OCI-LY7 (cell line): ENCODE data around the gene CARD11. TPM values are rescaled to one million over a fixed set of nuclear protein-coding genes. Genes with fewer than 3 reads are reported as not detected.

Experiments used
- BruUV-seq: library from RNA; stranded (reverse); fragments of 400-500 nt; replicated peaks from 2 replicates; lab custom pipeline; 2021; lab: Mats Ljungman, UMichigan
- CTCF ChIA-PET: fragments of 300-600 bp; sonication (Branson Sonifier 250); formaldehyde crosslinking; loops from one replicate; lab custom pipeline; 2022; ENCODE audit warnings: antibody characterized with exemption; ENCODE audit not compliant: unreplicated experiment; lab: Charles Lee
- POLR2A ChIA-PET: fragments of 300-600 bp; sonication (Branson Sonifier 250); formaldehyde crosslinking; loops from one replicate; lab custom pipeline; 2022; ENCODE audit warnings: antibody characterized with exemption; lab: Charles Lee
- DNase-seq: peaks from one replicate; pipeline ENCODE4 v3.0.0-alpha.2; 2015; ENCODE audit warnings: low spot score
- H2AFZ ChIP-seq: fragments of 200-600 bp; sonication (generic), shearing (Covaris generic); 2 replicates; pipeline ENCODE4 v1.6.1; 2014; ENCODE audit warnings: mild to moderate bottlenecking, antibody characterized with exemption, low read length, moderate library complexity
- H3K27ac ChIP-seq: fragments of 200-600 bp; sonication (generic); 2 replicates; pipeline ENCODE4 v1.5.1; 2014; ENCODE audit warnings: mixed run types, low read depth, mild to moderate bottlenecking, moderate library complexity, low read length, inconsistent platforms; ENCODE audit not compliant: poor library complexity, severe bottlenecking
- H3K36me3 ChIP-seq: fragments of 200-600 bp; sonication (generic); 2 replicates; pipeline ENCODE4 v1.6.1; 2014; ENCODE audit warnings: mild to moderate bottlenecking, antibody characterized with exemption, low read length, moderate library complexity, mixed read lengths; ENCODE audit not compliant: insufficient read depth
- H3K4me1 ChIP-seq: fragments of 200-600 bp; sonication (generic); 2 replicates; pipeline ENCODE4 v1.5.1; 2014; ENCODE audit warnings: mild to moderate bottlenecking, low read length; ENCODE audit not compliant: insufficient read depth, poor library complexity, severe bottlenecking
- H3K4me2 ChIP-seq: fragments of 200-600 bp; sonication (generic); 2 replicates; pipeline ENCODE4 v1.6.1; 2014; ENCODE audit warnings: mild to moderate bottlenecking, low read length
- H3K4me3 ChIP-seq: fragments of 200-600 bp; sonication (generic); 2 replicates; pipeline ENCODE4 v1.5.1; 2014; ENCODE audit warnings: mild to moderate bottlenecking, low read depth, low read length; ENCODE audit not compliant: poor library complexity, severe bottlenecking
- H3K79me2 ChIP-seq: fragments of 200-600 bp; sonication (generic); 2 replicates; pipeline ENCODE4 v1.6.1; 2016; ENCODE audit warnings: low read depth, mild to moderate bottlenecking, low read length, moderate library complexity, mixed read lengths; ENCODE audit not compliant: insufficient read depth
- H3K9me2 ChIP-seq: fragments of 200-600 bp; sonication (generic); 2 replicates; pipeline ENCODE4 v1.6.1; 2016; ENCODE audit warnings: mild to moderate bottlenecking, low read length, mixed read lengths; ENCODE audit not compliant: insufficient read depth
- H3K9me3 ChIP-seq: fragments of 200-600 bp; sonication (generic); 2 replicates; pipeline ENCODE4 v1.6.1; 2014; ENCODE audit warnings: mild to moderate bottlenecking, mixed run types, low read length, mixed read lengths
- H4K20me1 ChIP-seq: fragments of 200-600 bp; sonication (generic); 2 replicates; pipeline ENCODE4 v1.6.1; 2014; ENCODE audit warnings: mild to moderate bottlenecking, antibody characterized with exemption, low read length, moderate library complexity, mixed read lengths; ENCODE audit not compliant: insufficient read depth
- EZH2phosphoT487 ChIP-seq: fragments of 200-600 bp; sonication (generic); IDR thresholded peaks from 2 replicates; pipeline ENCODE4 v1.6.1; 2018; ENCODE audit warnings: low read depth, borderline replicate concordance, mild to moderate bottlenecking, mixed run types, antibody characterized with exemption, low read length, moderate library complexity, mixed read lengths
- intact Hi-C: fragments of 100-400 bp; cut with micrococcal nuclease; formaldehyde crosslinking; loops from one replicate; pipeline ENCODE4 v1.10.0; 2022; ENCODE audit not compliant: unreplicated experiment
- total RNA-seq, 2 experiments: library from RNA; depleted of rRNA in 1 of 2; stranded (reverse); fragments of >200 nt in 1 of 2; shearing (Covaris generic) in 1 of 2; gene quantifications; 2 replicates each; pipeline ENCODE4 v1.2.3, GENCODE V29; 2014 to 2022
- TF ChIP-seq, protein P1 (sequence below): fragments of 200-600 bp; sonication (generic); conservative IDR thresholded peaks from 2 replicates; pipeline ENCODE4 v1.5.1; 2014; ENCODE audit warnings: mild to moderate bottlenecking, antibody characterized with exemption, low read length, moderate library complexity, mixed read lengths

Gene CARD11
- total RNA-seq, 2 experiments from 2014 or later: 33.8 to 63.5 TPM

DNA sequence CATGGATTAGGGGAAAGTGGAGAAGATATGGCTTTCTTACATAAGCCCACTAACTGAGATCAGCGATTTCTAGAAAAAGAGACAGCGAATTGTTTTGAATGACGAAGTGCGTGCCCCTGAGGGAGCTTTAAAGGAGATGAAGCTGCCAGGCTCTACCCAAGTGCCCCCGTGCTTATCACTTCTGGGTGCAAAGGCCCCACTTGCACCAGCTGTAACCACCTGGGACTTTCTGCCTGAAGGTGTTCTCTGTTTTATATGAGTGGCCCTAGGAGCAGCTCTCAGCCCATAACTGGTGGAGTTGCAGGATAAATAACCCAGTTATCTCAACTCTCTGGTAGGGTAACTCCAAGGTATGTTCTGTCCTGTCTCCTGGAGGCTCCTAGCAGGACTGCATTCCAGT lies 20.4 kb upstream of the CARD11 start:
- BruUV-seq: no TSS peak
- Histone ChIP-seq H3K4me2 (no peak overlapping the region), H3K79me2 (no peaks in the 10 kb centered on the region), H2AFZ (no peak overlapping the region), H4K20me1 (no peaks in the 10 kb centered on the region), H3K9me2 (no peaks in the 10 kb centered on the region), H3K4me3 (no peak overlapping the region), H3K9me3 (no peaks in the 10 kb centered on the region), H3K27ac (no peak overlapping the region), H3K4me1 (no peaks in the 10 kb centered on the region), H3K36me3 (no peaks in the 10 kb centered on the region)
- intact Hi-C loops: no loop called here
- POLR2A ChIA-PET: interaction anchor here (0.9 kb wide), 1 partner anchor 170 kb away, joined by 5 read pairs; no protein-coding TSS in a partner anchor
- no peak for TF ChIP-seq EZH2phosphoT487
- CTCF ChIA-PET: no interaction called here
- no peak for DNase-seq

DNA sequence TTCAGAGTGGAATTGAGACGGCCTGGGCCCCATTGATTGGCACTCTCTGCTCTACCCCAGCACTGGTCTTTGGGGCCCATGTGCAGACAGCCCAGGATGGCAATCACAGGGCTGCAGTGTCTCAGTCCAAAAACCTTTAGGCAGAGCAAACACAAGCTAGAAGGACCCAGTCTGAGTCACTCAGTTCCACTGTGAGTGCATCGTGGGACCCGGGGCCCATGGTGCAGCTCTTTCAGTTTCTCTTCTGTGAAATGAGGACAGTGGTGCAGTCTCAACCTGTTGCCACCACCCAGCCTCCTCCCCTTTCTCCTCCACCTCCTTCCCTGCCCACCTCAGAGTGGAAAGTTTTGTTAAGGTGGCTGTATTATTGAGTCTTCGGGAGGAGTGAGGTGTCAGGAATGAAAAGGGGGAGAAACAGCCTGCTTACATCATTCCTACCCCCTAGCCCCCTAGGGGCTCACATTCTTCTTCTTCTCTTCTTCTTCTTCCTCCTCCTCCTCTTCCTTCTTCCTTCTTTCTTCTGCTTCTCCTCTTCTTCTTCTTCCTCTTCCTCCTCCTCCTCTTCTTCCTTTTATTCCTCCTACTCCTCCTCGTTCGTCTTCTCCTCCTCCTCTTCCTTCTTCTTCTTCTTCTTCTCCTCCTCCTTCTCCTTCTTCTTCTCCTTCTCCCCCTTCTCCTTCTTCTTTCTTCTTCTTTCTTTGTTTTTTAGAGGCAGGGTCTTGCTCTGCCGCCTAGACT lies 19.5 kb upstream of the CARD11 start:
- ChIA-PET CTCF (no interaction called here), POLR2A (interaction anchor here (0.7 to 0.9 kb wide), 2 partner anchors 55 to 169 kb away, joined by 3 to 5 read pairs; no protein-coding TSS in a partner anchor)
- H3K9me2 ChIP-seq: no peaks in the 10 kb centered on the region
- DNase-seq: no peak
- no peaks in the 10 kb centered on the region for H3K4me1 ChIP-seq
- no TSS peak for BruUV-seq
- no peak overlapping the region for H2AFZ ChIP-seq
- no peak overlapping the region for H3K4me3 ChIP-seq
- H3K4me2 ChIP-seq: no peak overlapping the region
- intact Hi-C loops: no loop called here
- no peak overlapping the region for H3K27ac ChIP-seq
- no peaks in the 10 kb centered on the region for H3K36me3 ChIP-seq
- TF ChIP-seq EZH2phosphoT487: no peak
- TF ChIP-seq, protein P1, sequence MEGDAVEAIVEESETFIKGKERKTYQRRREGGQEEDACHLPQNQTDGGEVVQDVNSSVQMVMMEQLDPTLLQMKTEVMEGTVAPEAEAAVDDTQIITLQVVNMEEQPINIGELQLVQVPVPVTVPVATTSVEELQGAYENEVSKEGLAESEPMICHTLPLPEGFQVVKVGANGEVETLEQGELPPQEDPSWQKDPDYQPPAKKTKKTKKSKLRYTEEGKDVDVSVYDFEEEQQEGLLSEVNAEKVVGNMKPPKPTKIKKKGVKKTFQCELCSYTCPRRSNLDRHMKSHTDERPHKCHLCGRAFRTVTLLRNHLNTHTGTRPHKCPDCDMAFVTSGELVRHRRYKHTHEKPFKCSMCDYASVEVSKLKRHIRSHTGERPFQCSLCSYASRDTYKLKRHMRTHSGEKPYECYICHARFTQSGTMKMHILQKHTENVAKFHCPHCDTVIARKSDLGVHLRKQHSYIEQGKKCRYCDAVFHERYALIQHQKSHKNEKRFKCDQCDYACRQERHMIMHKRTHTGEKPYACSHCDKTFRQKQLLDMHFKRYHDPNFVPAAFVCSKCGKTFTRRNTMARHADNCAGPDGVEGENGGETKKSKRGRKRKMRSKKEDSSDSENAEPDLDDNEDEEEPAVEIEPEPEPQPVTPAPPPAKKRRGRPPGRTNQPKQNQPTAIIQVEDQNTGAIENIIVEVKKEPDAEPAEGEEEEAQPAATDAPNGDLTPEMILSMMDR: no peak
- no peaks in the 10 kb centered on the region for H3K79me2 ChIP-seq
- no peaks in the 10 kb centered on the region for H3K9me3 ChIP-seq
- H4K20me1 ChIP-seq: no peaks in the 10 kb centered on the region

DNA sequence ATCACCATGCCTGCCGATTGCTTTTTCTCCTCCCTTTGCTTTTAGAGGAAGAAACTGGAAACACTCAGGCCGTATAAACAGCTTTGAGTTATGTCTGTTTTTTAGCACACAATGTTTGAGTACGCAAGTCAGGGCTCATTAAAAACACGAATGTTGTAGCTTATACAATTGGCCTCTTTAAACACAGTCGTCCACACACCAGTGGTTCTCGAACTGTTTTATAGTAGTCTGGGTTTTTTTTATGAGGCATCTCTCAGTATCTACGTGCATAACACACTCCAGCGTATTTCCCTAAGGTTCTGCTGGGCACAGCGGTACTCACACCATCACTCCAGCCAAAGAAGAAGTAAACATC lies 13.4 kb upstream of the CARD11 start:
- TF ChIP-seq, protein P1: no peak
- no peak for TF ChIP-seq EZH2phosphoT487

More for the DNA sequence above, 13.4 kb upstream of the CARD11 start:
- Histone ChIP-seq H3K4me1 (no peaks in the 10 kb centered on the region), H3K27ac (no peak overlapping the region), H4K20me1 (no peaks in the 10 kb centered on the region), H3K9me2 (no peaks in the 10 kb centered on the region), H3K79me2 (no peaks in the 10 kb centered on the region), H3K36me3 (no peaks in the 10 kb centered on the region), H2AFZ (no peak overlapping the region), H3K4me2 (no peak overlapping the region), H3K4me3 (no peak overlapping the region), H3K9me3 (peaks cover 7% of the 10 kb centered on the region; the same call in 1 of the 2 replicates)
- CTCF ChIA-PET: no interaction called here
- no TSS peak for BruUV-seq
- POLR2A ChIA-PET: interaction anchor here (0.5 kb wide), 1 partner anchor 16 kb away, joined by 5 read pairs; no protein-coding TSS in a partner anchor
- no peak for DNase-seq
- intact Hi-C loops: no loop called here
